Measurements from ENCODE around the gene PHACTR3. TPM values are rescaled to one million over a fixed set of nuclear protein-coding genes. Genes with fewer than 3 reads are reported as not detected.

Gene PHACTR3
- total and polyA plus RNA-seq, 2 experiments from 2014 or later: 0.45 to 0.61 TPM

DNA sequence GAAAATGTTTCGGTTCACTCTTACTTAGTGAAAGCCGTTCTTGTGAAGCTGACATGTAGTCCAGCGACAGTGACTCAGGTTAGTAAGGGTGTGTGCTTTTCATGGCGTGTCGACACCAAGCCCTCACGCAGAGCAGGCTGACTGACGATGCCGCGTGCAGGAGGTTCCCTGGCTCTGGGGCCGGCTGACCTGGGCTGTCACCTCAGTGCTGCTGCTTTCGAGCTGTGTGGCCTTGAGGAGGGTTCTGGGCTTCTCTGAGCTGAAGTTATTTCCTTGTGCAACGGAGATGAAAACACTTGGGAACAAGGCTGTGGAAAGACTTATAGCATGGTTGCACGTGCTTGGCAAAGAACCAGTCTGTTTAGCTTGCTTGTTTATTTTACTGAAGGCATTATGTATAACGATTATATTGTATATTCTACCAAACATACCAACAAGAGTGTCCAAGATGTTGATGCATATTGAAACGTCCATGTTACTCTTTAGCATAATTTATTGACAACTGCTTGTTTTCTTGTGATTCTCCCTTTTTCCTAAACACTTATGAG is 59.2 kb downstream of the PHACTR3 start (continued):
- TF ChIP-seq REST (IDR thresholded peaks at IDR 0.05; ENCODE audit: unreplicated experiment): no peak
- no peak for TF ChIP-seq EZH2 (IDR thresholded peaks at IDR 0.05; ENCODE audit: low read depth, unreplicated experiment)
- TF ChIP-seq CTCF (conservative IDR thresholded peaks at IDR 0.05; ENCODE audit: low read depth in 2 of 2): no peak

DNA sequence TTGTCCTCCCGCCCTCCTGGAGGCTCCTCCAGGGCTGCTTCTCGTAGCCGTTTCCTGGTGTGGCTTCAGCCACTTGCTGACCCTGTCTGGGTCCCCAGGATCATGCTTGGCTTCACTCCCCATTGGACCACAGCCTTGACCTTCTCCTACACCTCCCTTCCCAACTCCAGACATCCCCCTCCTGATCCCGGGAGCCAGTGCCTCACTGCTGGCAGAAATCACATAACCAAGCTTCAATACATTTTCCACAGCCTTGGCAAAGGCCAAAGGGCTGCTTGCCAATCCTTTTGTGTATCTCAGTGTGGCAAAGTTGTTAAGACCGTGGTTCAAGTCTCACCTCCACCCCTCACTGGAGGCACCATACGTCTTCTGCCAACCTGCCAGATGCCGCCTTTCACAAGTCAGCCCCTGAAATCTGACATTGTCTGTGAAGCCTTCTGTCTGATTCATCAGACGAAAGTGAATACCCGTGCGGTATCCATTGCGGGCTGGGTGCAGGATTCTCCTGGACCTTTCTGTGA is 60.1 kb downstream of the PHACTR3 start:
- Histone ChIP-seq H3K79me2 (replicated peaks; ENCODE audit: insufficient read depth) (no peaks in the 10 kb centered on the region), H3K36me3 (ENCODE audit: insufficient read depth) (no peaks in the 10 kb centered on the region), H4K20me1 (replicated peaks; ENCODE audit: insufficient read depth) (no peaks in the 10 kb centered on the region), H3K27me3 (ENCODE audit: insufficient read depth) (peaks cover 4% of the 10 kb centered on the region; the same call in 1 of the 2 replicates), H3K27ac (ENCODE audit: low read depth) (no peak overlapping the region), H3F3A (replicated peaks; ENCODE audit: low read depth) (no peaks in the 10 kb centered on the region), H3K9me2 (ENCODE audit: insufficient read depth) (no peaks in the 10 kb centered on the region), H3K4me1 (ENCODE audit: insufficient read depth) (no peaks in the 10 kb centered on the region), H3K4me3 (no peak overlapping the region), H2AFZ (no peak overlapping the region), H3K4me2 (no peak overlapping the region)
- Mint-ChIP-seq H3K36me3 (ENCODE audit: low read depth) (no peaks in the 10 kb centered on the region; the same call in 2 of the 3 replicates), H3K4me1 (no peaks in the 10 kb centered on the region), H3K27me3 (ENCODE audit: insufficient read depth, low read depth, poor library complexity) (peaks cover 18% of the 10 kb centered on the region), H3K27ac (no peak overlapping the region), H3K4me3 (no peak overlapping the region), H3K9me3 (peaks cover 7% of the 10 kb centered on the region; the same call in 2 of the 3 replicates)
- ATAC-seq (no peak), DNase-seq (ENCODE audit: low spot score) (no peak)
- TF ChIP-seq ZNF114 (CRISPR knock-in tag; IDR thresholded peaks at IDR 0.05) (no peak), EZH2 (IDR thresholded peaks at IDR 0.05; ENCODE audit: low read depth, unreplicated experiment) (no peak), ZNF462 (CRISPR knock-in tag; IDR thresholded peaks at IDR 0.05) (no peak), STAT1 (IDR thresholded peaks at IDR 0.05; ENCODE audit: unreplicated experiment) (no peak), ZNF331 (CRISPR knock-in tag; IDR thresholded peaks at IDR 0.05; ENCODE audit: low read depth) (no peak), POLR2AphosphoS5 (IDR thresholded peaks at IDR 0.05; ENCODE audit: low read depth) (no peak), CREB1 (CRISPR knock-in tag; IDR thresholded peaks at IDR 0.05; ENCODE audit: low read depth) (no peak), CTCF (conservative IDR thresholded peaks at IDR 0.05; ENCODE audit: low read depth in 2 of 2) (no peak)
